WTC11 (cell line): ENCODE results near the gene MDH2.

ENCODE experiments used
- CREB1 ChIP-seq: sonication (generic); formaldehyde crosslinking; IDR thresholded peaks from 2 replicates; pipeline ENCODE4 v1.8.0; 2023; ENCODE audit warnings: mild to moderate bottlenecking, missing genetic modification reagents
- FOXP1 ChIP-seq: sonication (generic); formaldehyde crosslinking; IDR thresholded peaks from 2 replicates; pipeline ENCODE4 v1.8.0; 2022; ENCODE audit warnings: missing genetic modification reagents, mild to moderate bottlenecking, moderate library complexity, borderline replicate concordance
- MYBL2 ChIP-seq: sonication (generic); formaldehyde crosslinking; IDR thresholded peaks from 2 replicates; pipeline ENCODE4 v1.8.1; 2023; ENCODE audit warnings: mild to moderate bottlenecking, moderate library complexity, missing genetic modification reagents
- ZNF138 ChIP-seq: sonication (generic); formaldehyde crosslinking; conservative IDR thresholded peaks from 2 replicates; pipeline ENCODE4 v1.8.1; 2022; ENCODE audit warnings: mild to moderate bottlenecking, moderate library complexity, missing genetic modification reagents
- TF ChIP-seq, protein P1 (sequence below): sonication (generic); formaldehyde crosslinking; IDR thresholded peaks from 2 replicates; pipeline ENCODE4 v1.8.1; 2023; ENCODE audit warnings: mild to moderate bottlenecking, missing genetic modification reagents, borderline replicate concordance
- TF ChIP-seq, protein P2 (sequence below): fragments of 250-450 bp; sonication (Bioruptor Pico); IDR thresholded peaks from 2 replicates; pipeline ENCODE4 v1.9.0; 2021; ENCODE audit warnings: mild to moderate bottlenecking, borderline replicate concordance
- TF ChIP-seq, protein P3 (sequence below): sonication (generic); formaldehyde crosslinking; conservative IDR thresholded peaks from 2 replicates; pipeline ENCODE4 v1.8.1; 2022; ENCODE audit warnings: mild to moderate bottlenecking, missing genetic modification reagents
- TF ChIP-seq, protein P4 (sequence below): fragments of 200-600 bp; IDR thresholded peaks from 2 replicates; pipeline ENCODE4 v1.8.0; 2022; ENCODE audit warnings: antibody characterized with exemption
- TF ChIP-seq, protein P5 (sequence below): sonication (generic); formaldehyde crosslinking; IDR thresholded peaks from 2 replicates; pipeline ENCODE4 v1.8.1; 2022; ENCODE audit warnings: missing genetic modification reagents, borderline replicate concordance
- TF ChIP-seq, protein P6 (sequence below): sonication (generic); formaldehyde crosslinking; IDR thresholded peaks from 2 replicates; pipeline ENCODE4 v1.8.0; 2022; ENCODE audit warnings: mild to moderate bottlenecking, missing genetic modification reagents

DNA sequence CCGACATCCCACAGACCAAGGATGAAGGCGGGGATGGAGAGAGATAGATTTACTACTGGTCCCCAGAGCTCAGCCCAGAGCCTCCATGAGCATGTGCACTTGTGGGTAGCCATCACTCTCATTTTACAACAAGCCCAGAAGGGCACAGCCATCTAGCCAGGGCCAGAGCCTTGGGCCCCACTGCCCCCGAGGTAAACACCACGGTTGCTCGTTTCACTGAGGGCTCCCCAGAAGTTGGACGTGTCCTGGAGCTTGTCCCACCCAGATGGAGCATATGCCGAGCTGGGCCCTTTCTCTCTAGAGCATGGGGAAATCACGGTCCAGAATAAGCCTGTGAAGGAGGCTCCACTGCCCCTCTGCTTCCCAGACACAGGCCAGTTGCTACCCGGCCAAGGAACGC is 44.6 kb upstream of the MDH2 start:
- TF ChIP-seq, protein P1, sequence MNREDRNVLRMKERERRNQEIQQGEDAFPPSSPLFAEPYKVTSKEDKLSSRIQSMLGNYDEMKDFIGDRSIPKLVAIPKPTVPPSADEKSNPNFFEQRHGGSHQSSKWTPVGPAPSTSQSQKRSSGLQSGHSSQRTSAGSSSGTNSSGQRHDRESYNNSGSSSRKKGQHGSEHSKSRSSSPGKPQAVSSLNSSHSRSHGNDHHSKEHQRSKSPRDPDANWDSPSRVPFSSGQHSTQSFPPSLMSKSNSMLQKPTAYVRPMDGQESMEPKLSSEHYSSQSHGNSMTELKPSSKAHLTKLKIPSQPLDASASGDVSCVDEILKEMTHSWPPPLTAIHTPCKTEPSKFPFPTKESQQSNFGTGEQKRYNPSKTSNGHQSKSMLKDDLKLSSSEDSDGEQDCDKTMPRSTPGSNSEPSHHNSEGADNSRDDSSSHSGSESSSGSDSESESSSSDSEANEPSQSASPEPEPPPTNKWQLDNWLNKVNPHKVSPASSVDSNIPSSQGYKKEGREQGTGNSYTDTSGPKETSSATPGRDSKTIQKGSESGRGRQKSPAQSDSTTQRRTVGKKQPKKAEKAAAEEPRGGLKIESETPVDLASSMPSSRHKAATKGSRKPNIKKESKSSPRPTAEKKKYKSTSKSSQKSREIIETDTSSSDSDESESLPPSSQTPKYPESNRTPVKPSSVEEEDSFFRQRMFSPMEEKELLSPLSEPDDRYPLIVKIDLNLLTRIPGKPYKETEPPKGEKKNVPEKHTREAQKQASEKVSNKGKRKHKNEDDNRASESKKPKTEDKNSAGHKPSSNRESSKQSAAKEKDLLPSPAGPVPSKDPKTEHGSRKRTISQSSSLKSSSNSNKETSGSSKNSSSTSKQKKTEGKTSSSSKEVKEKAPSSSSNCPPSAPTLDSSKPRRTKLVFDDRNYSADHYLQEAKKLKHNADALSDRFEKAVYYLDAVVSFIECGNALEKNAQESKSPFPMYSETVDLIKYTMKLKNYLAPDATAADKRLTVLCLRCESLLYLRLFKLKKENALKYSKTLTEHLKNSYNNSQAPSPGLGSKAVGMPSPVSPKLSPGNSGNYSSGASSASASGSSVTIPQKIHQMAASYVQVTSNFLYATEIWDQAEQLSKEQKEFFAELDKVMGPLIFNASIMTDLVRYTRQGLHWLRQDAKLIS (CRISPR knock-in tag), result no peak
- TF ChIP-seq, protein P2, sequence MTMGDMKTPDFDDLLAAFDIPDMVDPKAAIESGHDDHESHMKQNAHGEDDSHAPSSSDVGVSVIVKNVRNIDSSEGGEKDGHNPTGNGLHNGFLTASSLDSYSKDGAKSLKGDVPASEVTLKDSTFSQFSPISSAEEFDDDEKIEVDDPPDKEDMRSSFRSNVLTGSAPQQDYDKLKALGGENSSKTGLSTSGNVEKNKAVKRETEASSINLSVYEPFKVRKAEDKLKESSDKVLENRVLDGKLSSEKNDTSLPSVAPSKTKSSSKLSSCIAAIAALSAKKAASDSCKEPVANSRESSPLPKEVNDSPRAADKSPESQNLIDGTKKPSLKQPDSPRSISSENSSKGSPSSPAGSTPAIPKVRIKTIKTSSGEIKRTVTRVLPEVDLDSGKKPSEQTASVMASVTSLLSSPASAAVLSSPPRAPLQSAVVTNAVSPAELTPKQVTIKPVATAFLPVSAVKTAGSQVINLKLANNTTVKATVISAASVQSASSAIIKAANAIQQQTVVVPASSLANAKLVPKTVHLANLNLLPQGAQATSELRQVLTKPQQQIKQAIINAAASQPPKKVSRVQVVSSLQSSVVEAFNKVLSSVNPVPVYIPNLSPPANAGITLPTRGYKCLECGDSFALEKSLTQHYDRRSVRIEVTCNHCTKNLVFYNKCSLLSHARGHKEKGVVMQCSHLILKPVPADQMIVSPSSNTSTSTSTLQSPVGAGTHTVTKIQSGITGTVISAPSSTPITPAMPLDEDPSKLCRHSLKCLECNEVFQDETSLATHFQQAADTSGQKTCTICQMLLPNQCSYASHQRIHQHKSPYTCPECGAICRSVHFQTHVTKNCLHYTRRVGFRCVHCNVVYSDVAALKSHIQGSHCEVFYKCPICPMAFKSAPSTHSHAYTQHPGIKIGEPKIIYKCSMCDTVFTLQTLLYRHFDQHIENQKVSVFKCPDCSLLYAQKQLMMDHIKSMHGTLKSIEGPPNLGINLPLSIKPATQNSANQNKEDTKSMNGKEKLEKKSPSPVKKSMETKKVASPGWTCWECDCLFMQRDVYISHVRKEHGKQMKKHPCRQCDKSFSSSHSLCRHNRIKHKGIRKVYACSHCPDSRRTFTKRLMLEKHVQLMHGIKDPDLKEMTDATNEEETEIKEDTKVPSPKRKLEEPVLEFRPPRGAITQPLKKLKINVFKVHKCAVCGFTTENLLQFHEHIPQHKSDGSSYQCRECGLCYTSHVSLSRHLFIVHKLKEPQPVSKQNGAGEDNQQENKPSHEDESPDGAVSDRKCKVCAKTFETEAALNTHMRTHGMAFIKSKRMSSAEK, result no peak
- TF ChIP-seq FOXP1 (CRISPR knock-in tag) (no peak), ZNF138 (CRISPR knock-in tag) (no peak), MYBL2 (CRISPR knock-in tag) (no peak), CREB1 (no peak)
- TF ChIP-seq, protein P3, sequence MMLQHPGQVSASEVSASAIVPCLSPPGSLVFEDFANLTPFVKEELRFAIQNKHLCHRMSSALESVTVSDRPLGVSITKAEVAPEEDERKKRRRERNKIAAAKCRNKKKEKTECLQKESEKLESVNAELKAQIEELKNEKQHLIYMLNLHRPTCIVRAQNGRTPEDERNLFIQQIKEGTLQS (CRISPR knock-in tag), result no peak
- TF ChIP-seq, protein P4, sequence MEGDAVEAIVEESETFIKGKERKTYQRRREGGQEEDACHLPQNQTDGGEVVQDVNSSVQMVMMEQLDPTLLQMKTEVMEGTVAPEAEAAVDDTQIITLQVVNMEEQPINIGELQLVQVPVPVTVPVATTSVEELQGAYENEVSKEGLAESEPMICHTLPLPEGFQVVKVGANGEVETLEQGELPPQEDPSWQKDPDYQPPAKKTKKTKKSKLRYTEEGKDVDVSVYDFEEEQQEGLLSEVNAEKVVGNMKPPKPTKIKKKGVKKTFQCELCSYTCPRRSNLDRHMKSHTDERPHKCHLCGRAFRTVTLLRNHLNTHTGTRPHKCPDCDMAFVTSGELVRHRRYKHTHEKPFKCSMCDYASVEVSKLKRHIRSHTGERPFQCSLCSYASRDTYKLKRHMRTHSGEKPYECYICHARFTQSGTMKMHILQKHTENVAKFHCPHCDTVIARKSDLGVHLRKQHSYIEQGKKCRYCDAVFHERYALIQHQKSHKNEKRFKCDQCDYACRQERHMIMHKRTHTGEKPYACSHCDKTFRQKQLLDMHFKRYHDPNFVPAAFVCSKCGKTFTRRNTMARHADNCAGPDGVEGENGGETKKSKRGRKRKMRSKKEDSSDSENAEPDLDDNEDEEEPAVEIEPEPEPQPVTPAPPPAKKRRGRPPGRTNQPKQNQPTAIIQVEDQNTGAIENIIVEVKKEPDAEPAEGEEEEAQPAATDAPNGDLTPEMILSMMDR, result no peak
- TF ChIP-seq, protein P5, sequence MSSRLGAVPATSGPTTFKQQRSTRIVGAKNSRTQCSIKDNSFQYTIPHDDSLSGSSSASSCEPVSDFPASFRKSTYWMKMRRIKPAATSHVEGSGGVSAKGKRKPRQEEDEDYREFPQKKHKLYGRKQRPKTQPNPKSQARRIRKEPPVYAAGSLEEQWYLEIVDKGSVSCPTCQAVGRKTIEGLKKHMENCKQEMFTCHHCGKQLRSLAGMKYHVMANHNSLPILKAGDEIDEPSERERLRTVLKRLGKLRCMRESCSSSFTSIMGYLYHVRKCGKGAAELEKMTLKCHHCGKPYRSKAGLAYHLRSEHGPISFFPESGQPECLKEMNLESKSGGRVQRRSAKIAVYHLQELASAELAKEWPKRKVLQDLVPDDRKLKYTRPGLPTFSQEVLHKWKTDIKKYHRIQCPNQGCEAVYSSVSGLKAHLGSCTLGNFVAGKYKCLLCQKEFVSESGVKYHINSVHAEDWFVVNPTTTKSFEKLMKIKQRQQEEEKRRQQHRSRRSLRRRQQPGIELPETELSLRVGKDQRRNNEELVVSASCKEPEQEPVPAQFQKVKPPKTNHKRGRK (CRISPR knock-in tag), result no peak
- TF ChIP-seq, protein P6, sequence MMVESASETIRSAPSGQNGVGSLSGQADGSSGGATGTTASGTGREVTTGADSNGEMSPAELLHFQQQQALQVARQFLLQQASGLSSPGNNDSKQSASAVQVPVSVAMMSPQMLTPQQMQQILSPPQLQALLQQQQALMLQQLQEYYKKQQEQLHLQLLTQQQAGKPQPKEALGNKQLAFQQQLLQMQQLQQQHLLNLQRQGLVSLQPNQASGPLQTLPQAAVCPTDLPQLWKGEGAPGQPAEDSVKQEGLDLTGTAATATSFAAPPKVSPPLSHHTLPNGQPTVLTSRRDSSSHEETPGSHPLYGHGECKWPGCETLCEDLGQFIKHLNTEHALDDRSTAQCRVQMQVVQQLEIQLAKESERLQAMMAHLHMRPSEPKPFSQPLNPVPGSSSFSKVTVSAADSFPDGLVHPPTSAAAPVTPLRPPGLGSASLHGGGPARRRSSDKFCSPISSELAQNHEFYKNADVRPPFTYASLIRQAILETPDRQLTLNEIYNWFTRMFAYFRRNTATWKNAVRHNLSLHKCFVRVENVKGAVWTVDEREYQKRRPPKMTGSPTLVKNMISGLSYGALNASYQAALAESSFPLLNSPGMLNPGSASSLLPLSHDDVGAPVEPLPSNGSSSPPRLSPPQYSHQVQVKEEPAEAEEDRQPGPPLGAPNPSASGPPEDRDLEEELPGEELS (CRISPR knock-in tag), result no peak
